ACHN (cell line): ENCODE results near the gene SLC25A34.
A peak's percentile ranks its signal among the peaks of the same experiment; 100 is the strongest.

Experiments
- DNase-seq: peaks from one replicate; pipeline ENCODE4 v3.0.0-alpha.2; 2015
- in situ Hi-C: cut with HindIII; loops from 2 replicates; pipeline ENCODE4 v1.10.0; 2017; ENCODE audit warnings: low sequenced_read_pairs, low pct_ligation_motif_present, low pct_unique_long_range_greater_than_20kb

SLC25A34 gene

DNA sequence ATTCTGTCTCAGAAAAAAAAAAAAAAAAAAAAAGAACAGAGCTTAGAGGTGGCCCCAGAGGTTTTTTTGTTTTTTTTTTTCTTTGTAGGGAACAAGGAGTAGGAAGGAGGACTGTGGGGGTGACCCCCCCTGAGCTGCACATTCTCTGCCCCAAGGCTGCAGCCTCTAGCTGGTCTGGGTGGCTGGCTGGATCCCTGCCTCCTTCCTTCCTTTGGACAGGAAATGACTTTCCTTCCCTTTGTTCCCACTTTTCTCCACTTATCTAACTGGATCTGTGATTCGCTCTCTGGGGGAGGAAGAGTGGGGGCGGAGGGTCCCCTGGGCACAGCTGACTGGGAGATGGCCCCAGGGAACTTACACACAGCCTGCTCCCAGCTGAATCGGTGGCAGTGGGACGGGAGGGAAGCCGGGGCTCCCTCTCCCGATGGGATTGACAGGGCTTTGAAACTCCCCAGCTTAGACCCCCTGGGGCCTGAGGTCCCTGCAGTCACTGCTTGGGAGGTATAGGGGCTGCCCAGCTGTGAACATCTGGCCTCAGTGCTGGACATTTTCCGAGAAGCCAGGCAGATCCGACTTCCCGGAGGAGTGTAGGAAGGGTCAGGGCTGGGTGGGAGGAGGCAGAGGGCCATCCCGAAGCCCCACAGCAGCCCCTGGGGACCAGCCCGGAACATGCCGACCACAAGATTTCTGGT, 24.6 kb downstream of the SLC25A34 start:
- peak; percentile 27 for DNase-seq
- in situ Hi-C loops = no loop called here

DNA sequence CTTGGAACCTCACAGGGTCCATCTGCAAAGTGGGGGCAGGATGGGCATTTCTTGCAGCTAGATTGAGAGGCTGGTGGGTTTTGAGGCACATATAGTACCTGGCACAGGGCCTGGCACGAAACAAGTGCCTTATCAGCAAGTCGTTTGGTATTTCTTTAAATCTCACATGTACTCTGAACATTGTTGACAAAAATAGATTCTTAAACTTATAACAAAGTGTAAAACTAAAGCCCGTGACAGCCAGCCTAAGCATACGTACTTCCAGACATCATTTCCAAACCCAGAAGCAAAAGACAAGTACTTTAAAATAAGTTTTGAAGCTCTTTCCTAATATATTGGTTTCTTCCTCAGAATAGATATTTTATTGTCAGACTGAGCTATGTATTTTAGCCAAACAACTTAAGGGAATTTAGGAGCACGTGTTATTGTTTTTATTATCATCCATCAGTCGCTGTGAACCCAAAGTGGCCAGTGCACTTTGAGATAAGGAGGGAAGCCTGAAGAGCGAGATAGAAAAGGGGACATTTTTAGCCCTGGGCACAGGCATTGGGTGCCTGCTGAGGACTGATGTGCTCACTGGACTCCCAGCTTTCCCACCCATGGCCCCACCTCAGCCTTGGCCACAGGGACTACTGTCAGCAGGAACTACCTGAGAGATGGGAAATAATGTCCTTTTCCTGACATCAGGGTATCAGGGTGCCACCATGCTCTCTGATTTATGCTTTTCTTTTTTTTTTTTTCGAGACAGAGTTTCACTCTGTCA, 25.5 kb downstream of the SLC25A34 start:
- in situ Hi-C loops = no loop called here
- DNase-seq = no peak

DNA sequence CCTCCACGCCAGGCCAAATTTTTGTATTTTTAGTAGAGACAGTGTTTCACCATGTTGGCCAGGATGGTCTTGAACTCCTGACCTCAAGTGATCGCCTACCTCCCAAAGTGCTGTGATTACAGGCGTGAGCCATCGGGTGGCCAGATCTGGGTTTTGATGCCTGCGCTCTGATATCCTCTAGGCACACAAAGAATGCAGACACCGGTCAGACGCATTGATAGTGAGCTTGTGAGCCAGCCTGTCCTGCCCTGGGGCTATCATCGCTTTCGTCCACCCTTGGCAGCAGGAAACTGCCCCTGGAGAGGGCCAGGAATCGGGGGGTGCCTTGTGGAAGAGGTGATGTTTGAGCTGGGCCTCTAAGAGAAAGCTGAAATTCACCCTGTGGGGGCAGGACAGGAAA, 26.5 kb downstream of the SLC25A34 start:
- no peak for DNase-seq
- in situ Hi-C loops = no loop called here

DNA sequence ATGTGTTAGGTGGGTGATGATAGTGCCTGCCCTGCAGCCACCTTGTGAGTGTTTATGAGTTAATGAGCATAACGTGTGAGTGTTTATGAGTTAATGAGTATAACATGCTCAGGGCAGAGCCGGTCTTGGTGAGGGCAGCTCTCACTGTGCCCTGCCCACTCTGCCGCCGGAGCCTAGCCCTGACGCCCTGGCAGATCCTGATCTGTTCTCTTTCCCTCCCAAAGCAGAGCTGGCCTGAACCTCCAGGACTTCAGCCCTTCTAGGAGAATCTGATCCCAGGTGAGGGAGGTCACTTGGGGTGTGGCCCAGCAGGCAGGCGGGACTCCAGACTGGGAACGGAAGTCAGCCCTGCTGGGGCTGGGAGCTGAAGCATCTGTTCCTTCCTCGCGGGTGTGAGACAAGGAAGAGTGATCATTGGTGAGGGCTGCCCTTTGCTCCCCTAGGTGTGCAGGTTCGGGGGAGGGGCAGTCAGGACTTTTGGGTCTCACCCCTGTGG, 28.3 kb downstream of the SLC25A34 start:
- in situ Hi-C loops = no loop called here
- DNase-seq = no peak

DNA sequence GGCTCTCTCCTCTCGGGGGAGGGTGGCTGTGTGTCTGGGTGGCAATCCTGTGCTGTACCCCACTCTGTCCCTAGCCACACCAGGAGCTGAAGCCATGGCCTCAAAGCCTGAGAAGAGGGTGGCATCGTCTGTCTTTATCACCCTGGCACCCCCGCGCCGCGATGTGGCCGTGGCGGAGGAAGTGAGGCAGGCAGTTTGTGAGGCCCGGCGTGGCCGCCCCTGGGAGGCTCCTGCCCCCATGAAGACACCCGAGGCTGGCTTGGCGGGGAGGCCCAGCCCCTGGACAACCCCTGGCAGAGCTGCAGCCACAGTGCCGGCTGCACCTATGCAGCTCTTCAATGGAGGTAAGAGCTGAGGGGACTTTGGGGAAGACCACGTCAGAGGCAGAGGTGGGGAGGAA, 28.8 kb downstream of the SLC25A34 start:
- in situ Hi-C loops = no loop called here
- no peak for DNase-seq

DNA sequence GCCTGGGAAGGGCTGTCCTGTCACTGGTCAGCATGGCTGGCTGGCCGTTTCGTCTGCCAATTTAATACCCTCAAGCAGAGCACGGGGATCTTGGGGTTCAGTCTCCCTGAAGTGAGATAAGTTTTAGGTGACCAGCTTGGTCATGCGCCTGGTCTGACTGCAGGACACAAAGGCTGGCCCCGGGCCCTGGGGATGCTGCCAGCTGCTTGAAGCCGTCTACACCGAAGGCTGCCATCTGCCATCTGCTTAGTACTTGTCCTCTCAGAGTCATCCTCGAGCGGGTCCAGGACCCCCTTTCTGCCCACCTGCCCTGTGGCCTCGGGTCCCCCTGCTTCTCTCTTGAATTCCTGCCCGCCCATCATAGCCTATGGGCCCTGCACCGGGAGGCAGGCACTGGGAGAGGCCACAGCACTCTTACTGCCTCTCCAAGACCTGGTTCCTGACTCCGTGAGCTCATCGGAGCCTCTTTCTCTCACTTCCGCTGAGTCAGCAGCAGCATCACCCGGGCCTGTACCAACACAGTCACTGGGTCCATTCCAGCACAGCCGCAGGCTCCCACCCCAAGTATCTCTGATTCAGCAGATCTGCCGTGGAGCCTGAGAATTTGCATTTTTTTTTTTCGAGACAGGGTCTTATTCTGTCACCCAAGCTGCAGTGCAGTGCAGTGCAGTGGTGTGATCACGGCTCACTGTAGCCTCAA, 29.6 kb downstream of the SLC25A34 start:
- in situ Hi-C loops = no loop called here
- peak; percentile 82 for DNase-seq

DNA sequence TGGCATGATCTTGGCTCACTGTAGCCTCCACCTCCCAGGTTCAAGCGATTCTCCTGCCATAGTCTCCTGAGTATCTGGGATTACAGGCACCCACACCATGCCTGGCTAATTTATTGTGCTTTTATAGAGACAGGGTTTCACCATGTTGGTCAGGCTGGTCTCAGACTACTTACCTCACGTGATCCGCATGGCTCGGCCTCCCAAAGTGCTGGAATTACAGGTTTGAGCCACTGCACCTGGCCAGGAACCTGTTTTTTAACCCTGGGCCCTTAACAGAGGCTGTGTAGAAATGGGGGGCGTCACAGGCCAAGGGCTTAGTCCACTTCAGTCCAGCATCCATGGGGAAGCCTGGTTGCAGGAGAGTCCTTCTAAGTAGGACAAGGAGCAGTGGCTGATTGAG, 31.9 kb downstream of the SLC25A34 start:
- in situ Hi-C loops = no loop called here
- DNase-seq = no peak

DNA sequence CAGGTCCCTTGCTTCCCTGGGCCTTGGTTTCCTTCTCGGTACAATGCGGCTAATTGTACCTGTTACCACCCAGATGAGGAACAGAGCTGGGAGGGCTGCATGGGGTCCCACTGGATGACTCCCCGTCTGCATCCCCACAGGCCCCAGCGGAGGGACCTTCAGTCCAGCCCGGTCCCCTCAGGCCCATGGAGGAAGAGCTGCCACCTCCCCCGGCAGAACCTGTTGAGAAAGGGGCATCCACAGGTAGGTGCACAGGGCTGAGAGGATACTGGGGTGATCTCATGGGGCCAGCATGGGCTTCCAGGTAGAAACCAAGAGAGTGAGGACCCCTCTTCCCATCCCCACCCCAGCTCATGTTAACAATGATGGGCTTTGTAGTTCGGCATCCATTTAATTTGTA, 32.3 kb downstream of the SLC25A34 start:
- no peak for DNase-seq
- in situ Hi-C loops = no loop called here

DNA sequence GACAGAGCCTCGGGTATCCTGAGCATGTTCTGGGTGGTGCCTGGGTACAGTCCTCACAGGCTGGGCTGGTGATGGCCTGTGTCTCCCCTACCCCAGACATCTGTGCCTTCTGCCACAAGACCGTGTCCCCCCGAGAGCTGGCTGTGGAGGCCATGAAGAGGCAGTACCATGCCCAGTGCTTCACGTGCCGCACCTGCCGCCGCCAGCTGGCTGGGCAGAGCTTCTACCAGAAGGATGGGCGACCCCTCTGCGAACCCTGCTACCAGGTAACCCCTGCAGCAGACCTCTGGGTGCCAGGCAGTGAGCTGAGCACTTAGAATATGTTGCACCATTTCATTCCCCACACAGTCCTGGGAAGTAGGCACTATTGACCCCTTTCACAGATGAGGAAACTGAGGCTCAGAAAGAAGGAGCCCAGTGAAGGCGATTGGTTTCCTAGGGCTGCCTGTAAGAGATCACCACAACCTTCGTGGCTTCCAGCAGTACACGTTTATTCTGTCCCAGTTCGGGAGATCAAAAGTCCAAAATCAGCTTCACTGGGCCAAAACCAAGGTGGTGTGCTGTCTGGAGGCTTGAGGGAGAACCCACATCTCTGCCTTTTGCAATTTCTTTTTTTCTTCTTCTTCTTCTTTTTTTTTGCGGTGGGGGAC, 34.4 kb downstream of the SLC25A34 start:
- no peak for DNase-seq
- in situ Hi-C loops = no loop called here

DNA sequence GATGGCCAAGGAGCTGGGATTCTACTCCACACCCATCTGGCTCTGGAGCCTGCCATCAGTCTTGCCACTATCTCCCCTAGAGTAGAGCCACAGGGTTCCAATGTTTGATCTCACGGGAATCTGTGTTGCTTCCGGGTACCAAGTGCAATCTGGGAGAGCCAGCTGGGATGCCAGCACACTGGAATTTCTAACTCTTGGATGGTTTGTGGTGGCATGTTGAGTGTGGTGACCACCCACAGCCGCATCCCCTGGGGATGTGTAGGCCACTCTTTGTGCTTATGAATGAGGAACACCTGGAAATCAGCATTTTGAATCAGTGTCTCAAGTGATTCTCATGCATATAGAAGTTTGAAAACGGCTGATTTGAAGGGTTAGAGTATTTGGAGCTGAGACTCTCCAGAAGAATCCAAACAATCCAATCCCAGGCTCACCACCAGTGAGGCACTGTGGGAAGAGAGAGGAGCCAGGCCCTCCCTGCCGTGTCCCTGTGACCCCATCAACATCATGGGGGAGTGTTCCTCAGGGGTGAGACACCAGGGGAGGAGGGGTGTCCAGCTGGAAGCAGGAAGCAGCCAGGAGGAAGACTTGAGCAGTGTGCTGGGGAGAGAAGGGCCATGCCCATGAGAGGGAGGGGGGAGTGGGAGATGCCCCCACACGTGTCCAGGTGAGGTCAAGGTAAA, 35.9 kb downstream of the SLC25A34 start:
- no peak for DNase-seq
- in situ Hi-C loops = no loop called here

DNA sequence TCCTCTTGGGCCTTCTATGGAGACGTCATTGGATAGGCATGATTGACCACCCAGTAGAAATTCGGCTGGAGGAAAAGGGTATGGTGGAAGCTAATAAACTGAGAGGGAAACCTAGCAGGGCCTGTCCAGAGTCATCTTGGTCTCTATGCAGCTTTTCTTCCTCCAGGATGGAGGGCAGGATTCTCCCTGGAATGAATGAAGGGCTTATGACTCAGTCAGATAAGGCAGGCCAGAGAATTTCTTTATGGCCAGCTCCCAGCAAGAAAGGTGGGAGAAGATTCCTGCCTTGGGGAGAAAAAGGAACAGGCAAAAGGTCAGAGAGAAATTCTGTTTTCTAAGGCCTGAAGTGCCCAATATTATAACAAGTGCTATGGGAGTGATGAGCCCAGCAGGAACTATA, 39.6 kb downstream of the SLC25A34 start:
- in situ Hi-C loops = no loop called here
- DNase-seq = no peak

DNA sequence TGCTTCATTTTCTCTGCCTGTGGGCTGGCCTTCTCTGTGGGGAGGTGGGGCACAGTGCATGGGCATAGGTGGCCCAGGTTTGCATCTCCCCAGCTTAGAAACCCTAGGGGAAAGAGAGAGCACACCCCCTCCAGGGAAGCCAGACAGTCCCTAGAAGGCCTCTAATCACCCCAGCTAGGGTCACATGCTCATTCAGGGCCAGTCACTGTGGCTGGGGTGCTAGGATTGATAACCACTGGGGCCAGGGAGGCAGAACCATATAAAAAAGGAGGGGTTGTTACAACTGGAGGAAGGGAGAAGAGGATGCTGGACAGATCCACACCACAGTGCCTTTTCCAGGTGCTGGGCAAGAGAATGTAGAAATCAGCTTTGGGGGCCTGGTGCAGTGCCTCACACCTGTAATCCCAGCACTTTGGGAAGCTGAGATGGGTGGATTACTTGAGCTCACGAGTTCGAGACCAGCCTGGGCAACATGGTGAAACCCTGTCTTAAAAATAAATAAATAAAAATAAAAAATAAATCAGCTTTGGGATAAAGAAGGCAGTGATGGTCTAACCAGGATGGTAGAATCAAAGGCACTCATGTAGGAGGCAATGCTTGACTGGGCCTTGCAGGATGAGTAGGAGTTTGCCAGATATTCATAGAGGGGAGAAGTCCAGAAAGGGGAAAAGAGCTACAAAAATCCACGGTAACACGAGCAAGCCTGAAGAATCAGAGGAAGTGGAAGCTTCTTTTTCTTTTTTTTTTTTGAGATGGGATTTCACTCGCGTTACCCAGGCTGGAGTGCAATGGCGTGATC, 42.0 kb downstream of the SLC25A34 start:
- DNase-seq = no peak
- in situ Hi-C loops = no loop called here

DNA sequence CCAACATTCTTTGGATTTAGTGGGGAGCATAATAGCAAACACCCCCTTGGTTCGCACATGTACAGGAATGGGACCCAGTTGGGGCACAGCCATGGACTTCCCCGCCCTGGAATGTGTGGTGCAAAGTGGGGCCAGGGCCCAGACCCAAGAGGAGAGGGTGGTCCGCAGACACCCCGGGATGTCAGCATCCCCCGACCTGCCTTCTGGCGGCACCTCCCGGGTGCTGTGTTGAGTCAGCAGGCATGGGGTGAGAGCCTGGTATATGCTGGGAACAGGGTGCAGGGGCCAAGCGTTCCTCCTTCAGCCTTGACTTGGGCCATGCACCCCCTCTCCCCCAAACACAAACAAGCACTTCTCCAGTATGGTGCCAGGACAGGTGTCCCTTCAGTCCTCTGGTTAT, 49.6 kb downstream of the SLC25A34 start:
- in situ Hi-C loops = no loop called here
- DNase-seq = no peak

DNA sequence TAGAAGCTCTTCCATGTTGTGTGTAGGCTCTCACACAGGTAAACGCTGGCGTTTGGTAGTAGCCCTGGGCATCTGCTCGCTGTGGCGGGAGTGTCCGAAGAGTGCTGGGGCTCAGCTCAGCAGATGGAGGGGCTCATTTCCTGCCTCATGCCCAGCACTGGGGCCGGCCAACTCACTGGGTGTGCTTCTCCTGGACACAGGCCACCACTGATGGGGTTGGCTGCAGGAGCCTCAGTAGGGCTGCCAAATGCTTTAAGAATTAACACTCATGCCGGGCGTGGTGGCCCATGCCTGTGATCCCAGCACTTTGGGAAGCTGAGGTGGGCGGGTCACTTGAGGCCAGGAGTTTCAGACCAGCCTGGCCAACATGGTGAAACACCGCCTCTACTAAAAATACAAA, 50.5 kb downstream of the SLC25A34 start:
- in situ Hi-C loops = no loop called here
- no peak for DNase-seq

DNA sequence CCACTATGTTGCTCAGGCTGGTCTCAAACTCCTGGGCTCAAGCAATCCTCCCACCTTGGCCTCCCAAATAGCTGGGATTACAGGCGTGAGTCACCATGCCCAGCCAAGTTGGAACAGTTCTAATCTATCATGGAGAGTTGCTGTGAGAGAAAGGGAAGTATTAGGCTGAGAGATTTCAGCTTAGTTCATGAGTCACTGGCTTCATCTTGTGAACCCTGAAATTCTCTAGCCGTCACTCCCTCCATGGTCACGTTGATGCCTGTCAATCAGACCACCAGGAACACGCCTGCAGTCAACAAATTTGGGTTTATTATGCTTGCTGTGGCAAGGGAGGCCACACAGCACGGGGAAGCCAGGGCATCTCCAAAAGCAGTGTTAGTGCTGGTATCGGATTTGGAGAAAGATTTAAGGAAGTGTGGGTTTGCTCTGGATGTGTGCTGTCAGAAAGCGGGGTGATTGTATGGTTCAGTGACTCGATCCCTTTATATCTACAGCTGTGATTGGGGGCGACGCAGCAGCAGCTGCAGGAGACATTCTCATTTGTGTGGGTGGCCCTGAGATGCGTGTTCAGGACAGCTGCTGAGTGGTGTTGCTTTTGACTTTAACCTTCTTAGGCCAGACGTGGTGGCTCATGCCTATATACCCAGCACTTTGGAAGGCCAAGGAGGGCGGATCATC, 52.7 kb downstream of the SLC25A34 start:
- DNase-seq = no peak
- in situ Hi-C loops = no loop called here
